Lower lobe of right lung (tissue), 2 donors: ENCODE data around the gene CA10. TPM values are rescaled to one million over a fixed set of nuclear protein-coding genes. Genes with fewer than 3 reads are reported as not detected.

ENCODE experiments used
- ATAC-seq, 2 donors: fragments of 200-7000 bp; cut with Tn5 transposase; one replicate each; pipeline ENCODE4 v1.9.1; 2020 to 2022; ENCODE audit warnings: mild to moderate bottlenecking in 2 of 2, moderate library complexity in 2 of 2
- DNase-seq: peaks from one replicate; pipeline ENCODE4 v3.0.0-alpha.2; 2020
- H3K27ac ChIP-seq: fragments of 200-600 bp; one replicate; pipeline ENCODE4 v1.8.0; 2022
- H3K27me3 ChIP-seq: fragments of 200-600 bp; one replicate; pipeline ENCODE4 v1.8.0; 2022; ENCODE audit warnings: low read depth
- H3K36me3 ChIP-seq: fragments of 200-600 bp; one replicate; pipeline ENCODE4 v1.8.0; 2022; ENCODE audit warnings: mild to moderate bottlenecking
- H3K4me1 ChIP-seq: fragments of 200-600 bp; one replicate; pipeline ENCODE4 v1.8.0; 2022
- H3K4me3 ChIP-seq: fragments of 200-600 bp; one replicate; pipeline ENCODE4 v1.8.0; 2022; ENCODE audit warnings: mild to moderate bottlenecking
- H3K9me3 ChIP-seq: fragments of 200-600 bp; one replicate; pipeline ENCODE4 v1.8.0; 2022
- CTCF ChIP-seq: fragments of 200-600 bp; IDR thresholded peaks from one replicate; pipeline ENCODE4 v1.8.0; 2022; ENCODE audit warnings: antibody characterized with exemption, mild to moderate bottlenecking
- intact Hi-C: fragments of 100-400 bp; cut with DNase I; formaldehyde crosslinking; loops from one replicate; pipeline ENCODE4 v1.11.0; 2022
- total RNA-seq: library from RNA; stranded (reverse); fragmentation: NEBNext Ultra II Directional; extraction: Animal tissue kit (Norgen Biotek cat#: 25700); gene quantifications from one replicate; pipeline ENCODE4 v1.2.1, GENCODE V29; 2021
- donor health status: DM: no; HTN: yes; CAD: no; lungs with severe emphysema.

CA10 gene
- total RNA-seq, 1 donor from 2014 or later, result not detected

GRCh38 chr17:51850201-51850600 is 308.3 kb downstream of the CA10 start:
- DNase-seq, result no peak
- intact Hi-C loops, result no loop called here
- Histone ChIP-seq H3K4me1 (no peaks in the 10 kb centered on the region), H3K9me3 (no peaks in the 10 kb centered on the region), H3K27me3 (peaks cover 4% of the 10 kb centered on the region), H3K4me3 (no peak overlapping the region), H3K36me3 (no peaks in the 10 kb centered on the region), H3K27ac (no peak overlapping the region)
- no peak for ATAC-seq
- TF ChIP-seq CTCF, result no peak

GRCh38 chr17:51848451-51848850 is 310.1 kb downstream of the CA10 start:
- no peak for TF ChIP-seq CTCF
- Histone ChIP-seq H3K4me1 (no peaks in the 10 kb centered on the region), H3K36me3 (no peaks in the 10 kb centered on the region), H3K27ac (no peak overlapping the region), H3K27me3 (peaks cover 4% of the 10 kb centered on the region), H3K4me3 (no peak overlapping the region), H3K9me3 (no peaks in the 10 kb centered on the region)
- intact Hi-C loops, result no loop called here
- no peak for DNase-seq
- ATAC-seq, result no peak

- H3K4me3 ChIP-seq, result no peak overlapping the region
- no peak for DNase-seq
- H3K27me3 ChIP-seq, result peaks cover 4% of the 10 kb centered on the region
- no peak for ATAC-seq
- no peak for TF ChIP-seq CTCF
- no peaks in the 10 kb centered on the region for H3K9me3 ChIP-seq
- H3K4me1 ChIP-seq, result no peaks in the 10 kb centered on the region
- intact Hi-C loops, result no loop called here
- H3K36me3 ChIP-seq, result no peaks in the 10 kb centered on the region
- H3K27ac ChIP-seq, result no peak overlapping the region
Observed at GRCh38 chr17:51846566-51846965, 311.9 kb downstream of the CA10 start.

GRCh38 chr17:51845776-51846175 is 312.7 kb downstream of the CA10 start:
- H3K4me1 ChIP-seq, result no peaks in the 10 kb centered on the region
- H3K9me3 ChIP-seq, result no peaks in the 10 kb centered on the region
- DNase-seq (no peak), ATAC-seq (no peak)
- intact Hi-C loops, result no loop called here
- no peak overlapping the region for H3K4me3 ChIP-seq
- TF ChIP-seq CTCF, result no peak
- H3K27me3 ChIP-seq, result peaks cover 4% of the 10 kb centered on the region
- H3K36me3 ChIP-seq, result no peaks in the 10 kb centered on the region
- no peak overlapping the region for H3K27ac ChIP-seq

GRCh38 chr17:51842763-51843162 is 315.8 kb downstream of the CA10 start:
- Histone ChIP-seq H3K27ac (no peak overlapping the region), H3K9me3 (no peaks in the 10 kb centered on the region), H3K4me1 (no peaks in the 10 kb centered on the region), H3K4me3 (no peak overlapping the region), H3K36me3 (no peaks in the 10 kb centered on the region), H3K27me3 (no peaks in the 10 kb centered on the region)
- intact Hi-C loops, result no loop called here
- ATAC-seq (no peak), DNase-seq (no peak)
- no peak for TF ChIP-seq CTCF

- DNase-seq, result no peak
- Histone ChIP-seq H3K27me3 (no peaks in the 10 kb centered on the region), H3K27ac (no peak overlapping the region), H3K36me3 (no peaks in the 10 kb centered on the region), H3K4me3 (no peak overlapping the region), H3K9me3 (no peaks in the 10 kb centered on the region), H3K4me1 (no peaks in the 10 kb centered on the region)
- no peak for ATAC-seq
- TF ChIP-seq CTCF, result no peak
- intact Hi-C loops, result no loop called here
Observed at GRCh38 chr17:51841669-51842068, 316.8 kb downstream of the CA10 start.
